DMS79 (cell line): ENCODE results near the gene PIGM.
"Not testable (repeated sequence)": the region's sequence is repeated elsewhere in the genome, so short reads cannot be mapped to it uniquely, and the experiment has no call there.

Source experiments
- DNase-seq: peaks from one replicate; lab custom pipeline; 2025; lab: John Stamatoyannopoulos, UW

PIGM gene

GRCh38 chr1:160061369-160062229, 29.8 kb upstream of the PIGM start:
- DNase-seq = no peak

GRCh38 chr1:160058087-160058486, 26.3 kb upstream of the PIGM start:
- DNase-seq = no peak

DNA sequence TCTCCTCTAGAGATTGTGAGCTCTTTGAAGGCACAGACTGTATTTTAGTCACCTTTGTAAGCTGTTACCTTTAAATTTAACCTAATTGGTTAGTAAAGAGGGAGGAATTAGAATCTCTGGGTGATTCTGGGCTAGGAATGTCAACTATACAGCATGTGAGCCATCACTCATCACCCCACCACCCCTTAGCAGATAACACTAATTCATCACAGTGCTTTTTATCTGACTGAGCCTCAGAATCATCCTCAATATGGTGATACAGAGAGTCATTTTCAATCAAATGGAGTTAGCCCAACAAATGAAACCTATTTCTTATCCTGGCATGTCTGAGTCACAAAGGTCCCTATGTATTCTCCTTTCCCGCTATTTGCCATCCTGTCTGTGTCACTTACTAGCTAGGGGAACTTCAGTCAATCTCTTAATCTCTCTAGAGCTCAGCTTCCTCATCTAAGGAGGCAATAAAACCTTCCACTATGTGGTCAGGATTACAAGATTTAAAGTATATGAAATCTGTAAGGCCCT, 24.9 kb upstream of the PIGM start:
- no peak for DNase-seq

- no peak for DNase-seq
Observed at GRCh38 chr1:160053548-160054365, 22.0 kb upstream of the PIGM start.

DNA sequence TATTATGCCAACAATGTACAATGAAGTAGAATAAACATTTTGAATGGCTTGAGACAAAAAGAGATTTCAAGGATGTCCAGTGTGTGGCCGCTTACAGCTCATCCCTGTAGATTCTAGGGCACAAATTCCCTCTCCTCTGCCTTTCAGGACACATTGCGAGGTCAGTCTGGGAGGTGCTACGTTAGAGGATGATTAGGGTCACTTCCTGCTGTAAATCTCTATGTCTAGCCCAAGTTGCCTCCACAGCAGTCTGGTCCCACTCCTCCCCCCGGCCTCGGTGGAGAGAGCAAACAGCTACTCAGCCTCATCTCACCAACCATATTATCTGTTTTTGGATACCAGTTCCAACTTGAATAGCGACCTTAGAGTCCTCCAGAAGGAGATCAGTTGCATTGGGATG, 21.1 kb upstream of the PIGM start:
- DNase-seq = no peak

DNA sequence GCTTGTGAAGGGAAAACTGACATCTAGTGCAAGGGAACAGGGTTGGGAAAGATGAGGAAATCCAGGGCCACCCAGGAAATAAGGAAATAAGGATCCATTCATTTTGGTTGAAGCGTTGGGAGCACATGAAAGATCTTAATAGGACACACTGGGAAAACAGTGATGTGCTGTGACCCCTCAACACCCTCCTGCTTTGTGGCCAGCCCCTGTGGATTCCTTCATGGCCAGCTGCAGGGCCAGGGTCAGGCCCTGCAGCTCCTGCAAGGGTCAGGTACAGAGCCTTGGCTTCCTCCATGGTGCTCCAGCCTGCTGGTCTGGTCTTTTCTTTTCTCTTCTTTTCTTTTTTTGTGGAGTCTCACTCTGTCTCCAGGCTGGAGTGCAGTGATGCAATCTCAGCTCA, 18.8 kb upstream of the PIGM start:
- DNase-seq = no peak

GRCh38 chr1:160050182-160050581, 18.4 kb upstream of the PIGM start:
- DNase-seq = not testable (repeated sequence)

GRCh38 chr1:160049101-160049500, 17.3 kb upstream of the PIGM start:
- no peak for DNase-seq

GRCh38 chr1:160048335-160048734, 16.5 kb upstream of the PIGM start:
- DNase-seq = no peak

DNA sequence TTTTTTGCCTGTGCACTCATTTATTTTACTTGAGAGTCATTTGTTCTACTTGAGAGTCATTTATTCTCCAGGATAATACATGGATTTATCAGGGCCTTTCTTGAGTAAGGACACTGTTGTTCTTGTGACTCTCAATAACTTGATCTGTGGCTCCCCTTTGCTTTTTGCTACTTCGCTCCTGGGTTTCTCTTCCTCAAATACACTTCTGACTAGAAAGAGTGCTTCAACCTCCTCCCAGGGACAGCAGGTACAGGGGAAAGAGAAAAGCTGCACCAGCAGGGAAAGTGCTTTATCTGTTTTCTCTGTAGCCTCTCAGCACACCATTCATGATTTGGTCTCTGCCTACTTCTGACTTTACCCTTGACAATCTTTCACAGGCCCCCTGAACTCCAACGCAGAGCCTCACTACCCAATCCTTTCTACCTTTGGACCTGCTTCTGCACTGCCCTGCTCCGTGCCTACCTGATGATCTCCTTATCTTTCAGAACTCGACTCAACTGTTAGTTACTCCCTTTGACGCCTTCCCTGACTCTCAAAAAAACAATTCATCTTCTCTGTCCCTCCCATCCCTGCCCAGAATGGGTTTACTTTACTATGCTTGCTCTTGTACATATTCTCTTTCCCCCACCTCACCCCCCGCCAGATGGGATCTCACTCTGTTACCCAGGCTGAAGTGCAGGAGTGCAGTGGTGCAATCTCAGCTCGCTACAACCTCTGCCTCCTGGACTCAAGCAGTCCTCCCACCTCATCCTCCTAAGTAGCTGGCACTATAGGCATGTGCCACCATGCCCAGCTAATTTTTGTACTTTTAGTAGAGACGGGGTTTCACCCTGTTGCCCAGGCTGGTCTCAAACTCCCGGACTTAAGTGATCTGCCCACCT, 15.6 kb upstream of the PIGM start:
- no peak for DNase-seq

- DNase-seq = peak; percentile 2
Observed at GRCh38 chr1:160046494-160047110, 14.8 kb upstream of the PIGM start.

DNA sequence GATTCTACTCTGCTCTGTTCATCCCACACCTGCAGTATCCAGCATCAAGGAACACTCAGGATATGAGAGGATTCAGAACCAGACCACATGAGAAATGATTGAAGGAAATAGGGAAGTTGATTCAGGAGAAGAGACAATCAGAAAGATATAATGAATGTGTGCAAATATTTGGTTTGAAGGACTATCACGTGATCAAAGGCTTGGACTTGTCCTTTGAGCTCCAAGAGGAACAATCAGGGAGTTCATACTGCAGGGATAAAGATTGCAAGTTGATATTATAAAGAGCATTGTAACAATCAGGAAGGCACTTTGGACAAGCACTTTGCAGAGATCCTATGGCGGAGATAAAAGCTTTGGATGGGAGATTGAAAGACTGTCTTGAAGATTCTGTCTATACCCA, 13.9 kb upstream of the PIGM start:
- DNase-seq = no peak

DNA sequence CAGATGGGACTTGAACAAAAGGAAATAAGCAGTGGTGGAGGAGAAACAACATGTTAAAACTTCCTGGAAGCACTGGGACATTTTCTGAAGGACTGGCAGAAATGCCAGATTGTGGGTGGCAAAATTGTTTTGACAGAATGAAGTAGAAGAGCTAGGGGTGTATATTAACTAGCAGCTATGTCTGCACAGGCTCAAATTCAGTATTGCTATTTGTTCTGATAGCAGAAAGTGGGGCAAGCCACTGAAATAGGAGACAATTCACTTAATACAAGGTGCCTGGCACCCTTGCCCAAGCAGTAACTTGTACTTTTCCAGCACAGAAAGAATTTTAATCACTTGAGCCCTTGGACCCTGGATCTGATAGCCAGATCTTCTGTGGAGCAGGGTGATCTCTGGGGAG, 11.8 kb upstream of the PIGM start:
- DNase-seq = no peak

- no peak for DNase-seq
Observed at GRCh38 chr1:160040476-160040875, 8.7 kb upstream of the PIGM start.

DNA sequence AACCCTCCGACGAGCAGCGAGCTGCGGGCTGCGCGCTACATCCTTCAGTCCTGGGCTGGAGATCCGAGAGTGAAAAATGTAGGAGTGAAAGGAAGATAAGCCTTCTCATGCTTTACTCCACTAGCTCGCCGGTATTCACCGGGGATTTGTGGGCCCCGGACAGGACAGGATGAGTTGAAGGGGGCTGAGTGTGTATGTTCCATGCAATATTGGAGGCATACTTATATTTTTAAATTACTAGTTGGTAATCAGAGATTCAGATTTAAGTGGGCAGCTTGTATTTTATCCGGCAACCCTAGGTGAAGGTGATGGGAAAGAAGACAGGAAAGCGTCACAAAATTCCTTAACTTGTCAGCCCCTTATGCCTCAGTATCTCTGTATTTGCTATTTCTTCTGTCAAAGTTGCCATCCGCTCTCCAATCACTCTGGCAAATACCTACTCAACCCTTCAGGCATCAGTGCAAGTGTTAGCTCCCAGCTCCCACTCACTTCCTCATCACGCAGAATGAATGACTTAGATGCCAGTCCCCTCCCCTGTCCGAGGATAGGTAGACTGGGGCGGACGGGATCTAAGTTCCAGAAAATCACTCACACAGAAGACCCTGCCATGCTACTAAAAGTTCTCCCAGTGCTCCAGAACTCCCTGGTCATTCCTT, 503 bp upstream of the PIGM start:
- DNase-seq = no peak

GRCh38 chr1:160030657-160031364, 979 bp downstream of the PIGM start:
- DNase-seq = no peak

GRCh38 chr1:160028426-160028825, 3.4 kb downstream of the PIGM start:
- no peak for DNase-seq

GRCh38 chr1:160025314-160025713, 6.5 kb downstream of the PIGM start:
- no peak for DNase-seq

- DNase-seq = no peak
Observed at GRCh38 chr1:160024195-160024905, 7.4 kb downstream of the PIGM start.
